Fibroblast of villous mesenchyme (primary cell): ENCODE data around the gene LINS1. TPM values are rescaled to one million over a fixed set of nuclear protein-coding genes. Genes with fewer than 3 reads are reported as not detected.

Experiments
- DNase-seq: peaks from one replicate; pipeline ENCODE4 v3.0.0-alpha.2; 2010; ENCODE audit warnings: low read depth
- H3K4me3 ChIP-seq: 2 replicates; pipeline ENCODE4 v1.5.1; 2011; ENCODE audit warnings: low read depth, mild to moderate bottlenecking, low read length
- total RNA-seq: library from RNA; depleted of rRNA; stranded (reverse); fragments of >200 nt; gene quantifications from 2 replicates; pipeline ENCODE4 v1.2.3, GENCODE V29; 2012
- TF ChIP-seq, protein P1 (sequence below): IDR thresholded peaks from 2 replicates; pipeline ENCODE4 v1.5.1; 2012; ENCODE audit warnings: low read depth, mild to moderate bottlenecking, low read length; ENCODE audit not compliant: insufficient read depth

LINS1 gene
- total RNA-seq, 1 donor, result 14.7 TPM

DNA sequence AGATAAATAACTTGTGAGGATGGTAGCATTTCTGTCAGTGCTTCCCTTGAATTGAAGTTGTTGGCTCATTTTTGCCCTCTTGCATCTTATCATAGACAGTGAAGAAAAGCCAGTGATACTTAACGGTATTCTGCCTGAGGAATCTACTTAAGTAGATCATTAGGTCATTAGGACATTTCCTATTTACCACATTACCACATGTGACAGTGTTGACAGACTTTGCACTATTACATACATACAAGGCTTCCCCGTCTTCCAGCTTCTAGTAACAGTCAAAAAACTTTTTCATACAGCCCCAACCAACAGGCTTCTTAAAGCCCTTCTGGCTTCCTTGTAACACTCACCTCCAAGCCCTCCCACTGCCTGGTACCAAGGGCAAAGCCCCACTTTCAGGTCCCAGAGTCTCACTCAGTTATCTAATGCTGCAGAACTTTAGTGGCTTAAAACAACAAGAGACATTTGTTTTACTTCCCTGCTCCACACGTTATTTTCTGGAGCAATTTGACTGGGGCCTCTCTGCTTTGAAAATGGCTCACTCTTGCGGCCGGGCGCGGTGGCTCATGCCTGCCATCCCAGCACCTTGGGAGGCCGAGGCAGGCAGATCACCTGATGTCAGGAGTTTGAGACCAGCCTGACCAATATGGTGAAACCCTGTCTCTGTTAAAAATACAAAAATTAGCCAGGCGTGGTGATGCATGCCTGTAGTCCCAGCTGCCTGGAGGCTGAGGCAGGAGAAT lies 40.4 kb upstream of the LINS1 start:
- no peak overlapping the region for H3K4me3 ChIP-seq
- no peak for DNase-seq
- TF ChIP-seq, protein P1, sequence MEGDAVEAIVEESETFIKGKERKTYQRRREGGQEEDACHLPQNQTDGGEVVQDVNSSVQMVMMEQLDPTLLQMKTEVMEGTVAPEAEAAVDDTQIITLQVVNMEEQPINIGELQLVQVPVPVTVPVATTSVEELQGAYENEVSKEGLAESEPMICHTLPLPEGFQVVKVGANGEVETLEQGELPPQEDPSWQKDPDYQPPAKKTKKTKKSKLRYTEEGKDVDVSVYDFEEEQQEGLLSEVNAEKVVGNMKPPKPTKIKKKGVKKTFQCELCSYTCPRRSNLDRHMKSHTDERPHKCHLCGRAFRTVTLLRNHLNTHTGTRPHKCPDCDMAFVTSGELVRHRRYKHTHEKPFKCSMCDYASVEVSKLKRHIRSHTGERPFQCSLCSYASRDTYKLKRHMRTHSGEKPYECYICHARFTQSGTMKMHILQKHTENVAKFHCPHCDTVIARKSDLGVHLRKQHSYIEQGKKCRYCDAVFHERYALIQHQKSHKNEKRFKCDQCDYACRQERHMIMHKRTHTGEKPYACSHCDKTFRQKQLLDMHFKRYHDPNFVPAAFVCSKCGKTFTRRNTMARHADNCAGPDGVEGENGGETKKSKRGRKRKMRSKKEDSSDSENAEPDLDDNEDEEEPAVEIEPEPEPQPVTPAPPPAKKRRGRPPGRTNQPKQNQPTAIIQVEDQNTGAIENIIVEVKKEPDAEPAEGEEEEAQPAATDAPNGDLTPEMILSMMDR, result no peak

GRCh38 chr15:100638177-100638730 lies 36.3 kb upstream of the LINS1 start:
- no peak for DNase-seq
- TF ChIP-seq, protein P1, result no peak
- no peak overlapping the region for H3K4me3 ChIP-seq

DNA sequence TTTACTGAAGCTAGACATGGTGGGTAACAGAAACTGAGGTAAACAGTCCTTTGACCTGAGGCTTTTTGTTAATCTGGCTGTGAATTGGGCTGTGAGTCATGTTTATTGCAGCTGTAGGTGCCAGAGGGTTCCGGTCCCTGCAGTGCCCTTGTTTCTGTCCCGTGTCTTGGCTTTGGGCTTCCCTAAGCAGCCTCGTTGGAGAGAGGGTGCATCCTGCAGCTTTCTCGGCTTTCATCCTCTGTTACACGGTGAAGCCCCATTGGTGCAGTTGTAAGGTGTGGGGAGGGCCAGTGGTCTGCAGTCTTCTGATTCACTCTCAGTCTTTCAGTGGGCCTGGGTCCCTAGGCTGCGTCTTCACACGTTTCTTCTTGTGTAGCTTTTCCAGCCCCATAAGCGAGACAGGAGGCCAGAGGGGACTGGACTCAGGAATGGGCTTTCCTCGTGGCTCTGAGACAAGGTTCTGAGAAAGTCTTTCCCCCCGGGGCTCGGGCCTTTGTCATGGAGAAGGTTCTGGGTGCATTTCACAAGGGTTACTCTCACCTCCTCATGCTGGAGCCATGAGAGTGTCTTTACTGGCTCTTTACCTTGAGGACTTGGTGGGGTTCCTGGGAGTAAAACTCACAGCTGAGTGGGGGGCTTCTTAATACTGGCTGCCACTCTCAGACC lies 33.6 kb upstream of the LINS1 start:
- no peak for DNase-seq
- TF ChIP-seq, protein P1, result no peak

GRCh38 chr15:100633763-100634075 lies 31.7 kb upstream of the LINS1 start:
- no peak for DNase-seq
- TF ChIP-seq, protein P1, result no peak
- no peak overlapping the region for H3K4me3 ChIP-seq

More for the DNA sequence above, 33.6 kb upstream of the LINS1 start:
- no peak overlapping the region for H3K4me3 ChIP-seq

DNA sequence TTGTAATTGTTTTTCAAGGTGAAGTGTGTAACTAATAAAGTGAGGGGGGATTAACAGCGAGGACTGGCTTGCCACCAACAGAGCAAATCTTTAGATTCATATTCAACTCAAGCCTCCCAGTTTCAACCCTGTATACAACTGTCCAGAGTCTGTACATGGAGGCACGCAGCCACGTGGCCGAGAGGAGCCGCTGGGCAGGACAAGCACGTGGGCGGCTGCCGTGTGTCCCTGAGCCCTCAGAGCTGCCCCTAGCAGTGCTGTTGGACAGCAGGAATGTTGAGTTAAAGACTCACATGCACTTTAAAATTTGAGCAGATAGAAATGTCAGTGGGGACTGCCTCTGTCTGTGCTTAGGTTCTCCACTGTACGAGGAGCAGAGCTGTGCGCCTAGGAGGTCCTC lies 29.8 kb upstream of the LINS1 start:
- no peak for DNase-seq
- TF ChIP-seq, protein P1, result no peak
- H3K4me3 ChIP-seq, result no peak overlapping the region

- no peak overlapping the region for H3K4me3 ChIP-seq
- TF ChIP-seq, protein P1, result no peak
- DNase-seq, result peak; percentile 71
These were observed 26.8 kb upstream of the LINS1 start for GRCh38 chr15:100628746-100629145.
